GM21576 (cell line): ENCODE data around the gene UTS2R.

Experiments used
- ATAC-seq: cut with Tn5 transposase; IDR thresholded peaks from one replicate; pipeline ENCODE4 v1.9.1; 2021; ENCODE audit warnings: mild to moderate bottlenecking, moderate library complexity; ENCODE audit not compliant: unreplicated experiment

The UTS2R gene

GRCh38 chr17:82388223-82388921 is 16.8 kb downstream of the UTS2R start:
- ATAC-seq, result no peak

GRCh38 chr17:82388922-82389283 is 17.3 kb downstream of the UTS2R start:
- no peak for ATAC-seq

DNA sequence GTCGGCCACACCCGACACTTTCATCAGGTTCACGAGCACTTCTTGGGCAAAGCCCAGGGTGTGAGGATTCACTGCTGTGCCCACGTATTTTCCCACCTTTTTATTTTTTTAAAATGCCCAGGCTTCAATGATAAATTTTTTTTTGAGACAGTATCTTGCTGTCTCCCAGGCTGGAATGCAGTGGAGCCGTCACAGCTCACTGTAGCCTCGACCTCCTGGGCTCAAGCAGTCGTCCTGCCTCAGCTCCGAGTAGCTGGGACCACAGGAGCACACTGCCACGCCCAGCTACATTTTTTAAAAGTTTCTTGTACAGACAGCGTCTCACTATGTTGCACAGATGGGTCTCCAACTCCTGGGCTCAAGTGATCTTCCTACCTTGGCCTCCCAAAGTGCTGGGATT is 17.8 kb downstream of the UTS2R start:
- no peak for ATAC-seq

DNA sequence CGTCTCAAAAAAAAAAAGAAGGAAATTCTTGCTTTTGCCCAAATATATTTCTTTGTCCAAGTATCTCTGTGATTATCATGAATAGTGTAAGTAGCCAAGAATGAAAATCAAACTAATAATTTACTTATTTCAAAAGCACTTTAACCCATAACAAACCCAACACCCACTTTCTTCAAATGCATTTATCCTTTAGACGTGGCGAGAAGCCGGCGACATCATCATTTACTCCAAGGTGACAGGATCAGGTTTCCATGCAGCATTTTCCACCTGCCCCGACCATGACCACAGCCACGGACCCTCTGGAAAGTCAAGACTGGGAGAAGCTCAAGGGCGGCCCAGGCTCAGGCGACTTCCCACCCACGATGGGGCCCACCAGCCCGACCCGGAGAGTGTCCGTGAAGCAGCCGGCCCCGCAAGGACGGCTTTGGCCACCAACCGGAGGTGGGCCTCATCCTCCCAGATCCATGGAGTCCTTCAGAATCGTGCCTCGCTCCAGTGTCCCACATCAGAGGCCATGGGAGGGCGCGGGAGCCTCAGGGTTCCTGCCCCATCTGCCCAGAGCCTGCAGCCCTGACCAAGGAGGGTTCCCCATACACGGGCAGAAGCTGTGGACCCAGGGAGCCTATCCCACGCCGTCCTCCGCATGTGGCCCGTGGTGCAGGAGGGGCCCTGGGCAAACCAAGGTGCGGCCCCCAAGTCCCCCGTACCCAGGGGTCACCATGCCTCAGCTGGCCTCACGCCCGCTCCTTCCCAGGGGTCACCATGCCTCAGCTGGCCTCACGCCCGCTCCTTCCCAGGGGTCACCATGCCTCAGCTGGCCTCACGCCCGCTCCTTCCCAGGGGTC is 18.7 kb downstream of the UTS2R start:
- ATAC-seq, result no peak

DNA sequence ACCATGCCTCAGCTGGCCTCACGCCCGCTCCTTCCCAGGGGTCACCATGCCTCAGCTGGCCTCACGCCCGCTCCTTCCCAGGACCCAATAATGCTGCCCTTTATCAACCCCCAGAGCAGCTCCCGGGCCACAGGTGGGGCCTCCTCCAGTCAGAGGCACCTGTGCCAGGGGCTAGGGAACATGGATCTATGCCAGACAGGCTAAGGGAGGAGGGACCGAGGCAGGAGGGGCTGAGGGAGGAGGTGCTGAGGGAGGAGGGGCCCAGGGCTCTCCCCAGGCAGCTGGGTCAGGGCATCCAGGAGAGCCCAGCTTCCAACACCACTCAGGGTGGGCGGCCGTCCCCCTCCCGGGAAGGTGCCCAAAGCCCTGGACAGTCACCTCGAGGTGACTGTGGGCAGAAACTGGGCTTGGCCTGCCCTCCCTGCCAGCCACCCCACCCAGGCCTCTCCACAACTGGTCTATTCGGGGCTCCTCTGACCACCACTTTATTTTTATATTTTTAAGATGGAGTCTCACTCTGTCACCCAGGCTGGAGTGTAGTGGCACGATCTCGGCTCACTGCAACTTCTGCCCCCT is 19.4 kb downstream of the UTS2R start:
- ATAC-seq, result no peak

DNA sequence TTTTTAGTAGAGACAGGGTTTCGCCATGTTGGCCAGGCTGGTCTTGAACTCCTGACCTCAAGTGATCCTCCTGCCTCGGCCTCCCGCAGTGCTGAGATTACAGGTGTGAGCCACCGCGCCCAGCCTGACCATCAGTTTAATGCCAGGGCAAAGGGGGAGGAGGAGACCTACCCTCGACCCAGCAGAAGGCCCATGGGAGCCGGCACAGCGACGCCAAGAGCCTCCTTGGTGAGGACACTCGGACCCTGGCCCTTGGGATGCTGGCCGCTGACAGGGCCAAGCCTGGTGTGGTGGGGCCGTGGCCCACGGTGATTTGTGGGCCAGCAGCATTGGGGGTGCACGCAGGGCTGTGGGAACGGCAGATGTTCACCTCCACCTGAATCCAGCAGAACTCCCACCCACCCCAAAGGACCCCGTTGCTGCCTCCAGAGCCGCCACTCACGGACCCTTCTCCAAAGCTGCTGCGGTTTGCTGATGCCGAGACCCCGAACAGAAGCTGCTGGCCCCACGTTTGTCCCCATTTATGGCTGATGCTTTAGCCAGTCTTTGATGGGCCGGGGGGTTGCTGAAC is 20.0 kb downstream of the UTS2R start:
- ATAC-seq, result no peak

GRCh38 chr17:82392209-82392920 is 20.8 kb downstream of the UTS2R start:
- ATAC-seq, result no peak

DNA sequence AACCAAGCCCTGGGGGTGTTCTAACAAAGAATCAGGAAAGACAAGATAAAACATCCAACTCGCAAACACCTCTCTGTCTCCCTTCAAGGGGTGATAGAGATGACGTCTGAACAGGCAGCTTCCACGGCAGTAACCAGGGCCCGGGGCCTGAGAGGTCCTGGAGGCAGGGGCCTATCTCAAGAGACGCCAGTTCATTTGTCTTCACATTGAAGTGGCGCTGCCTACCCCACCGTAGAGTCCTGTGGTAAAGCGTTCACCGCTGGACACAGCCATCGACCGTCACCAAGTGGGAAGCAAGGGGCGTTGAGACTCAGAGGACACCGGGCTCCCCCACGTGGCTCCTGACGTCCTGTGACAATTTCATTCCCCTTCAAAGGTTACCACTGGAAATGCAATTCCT is 21.4 kb downstream of the UTS2R start:
- ATAC-seq, result no peak

DNA sequence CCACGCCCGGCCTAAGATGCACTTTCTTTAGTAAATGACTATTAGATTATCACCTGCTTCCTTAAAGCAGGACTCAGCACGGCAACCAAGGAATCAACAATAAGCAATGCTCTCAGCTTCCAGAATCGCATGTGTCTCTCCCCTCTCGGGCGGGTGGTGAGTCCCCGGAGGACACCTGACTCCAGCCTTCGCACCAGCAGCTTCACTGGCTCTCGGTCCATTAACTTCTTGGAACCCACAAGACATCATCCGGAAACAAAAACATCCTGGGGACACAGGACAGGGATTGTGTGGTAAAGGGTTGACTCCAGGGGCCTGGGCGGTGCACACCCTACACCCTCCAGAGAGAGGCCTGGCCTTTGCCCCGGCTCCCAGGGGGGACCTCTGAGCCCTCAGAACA is 22.7 kb downstream of the UTS2R start:
- no peak for ATAC-seq

DNA sequence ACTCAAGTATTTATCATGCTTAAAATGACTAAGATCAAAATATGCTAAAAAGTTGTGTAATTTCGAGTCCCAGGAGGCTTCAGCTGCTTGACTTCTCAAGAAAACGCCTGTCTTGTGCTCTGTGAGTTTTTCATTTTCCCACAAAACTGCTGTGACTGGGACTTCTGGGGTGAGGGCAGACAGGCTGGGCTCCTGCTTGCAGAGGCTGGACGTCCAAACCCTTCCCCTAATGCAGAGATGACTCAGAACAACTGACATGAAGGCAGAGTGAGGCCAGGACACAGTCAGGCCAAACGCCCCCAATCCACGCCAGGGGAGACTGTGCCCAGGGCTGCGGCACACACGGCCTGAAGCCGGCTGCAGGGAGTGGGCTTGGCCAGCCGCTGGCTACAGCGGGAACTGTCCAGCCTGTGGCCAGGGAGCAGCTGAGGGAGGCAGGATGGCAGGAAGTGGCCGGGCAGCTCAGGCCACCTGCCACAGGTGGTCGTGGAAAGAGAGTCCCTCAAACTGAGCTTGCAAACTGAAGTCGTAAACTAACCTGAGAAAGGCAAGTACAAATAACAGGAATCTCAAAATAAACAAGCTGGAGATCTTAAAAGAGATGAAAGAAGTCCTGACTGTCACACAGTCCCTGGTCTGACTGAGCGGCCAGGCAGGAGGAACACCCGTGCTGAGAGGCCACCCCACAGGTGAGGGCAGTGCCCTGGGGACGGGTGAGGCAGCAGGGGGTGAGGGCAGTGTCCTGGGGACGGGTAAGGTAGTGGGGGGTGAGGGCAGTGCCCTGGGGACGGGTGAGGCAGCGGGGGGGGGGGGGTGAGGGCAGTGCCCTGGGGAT is 25.3 kb downstream of the UTS2R start:
- ATAC-seq, result no peak

DNA sequence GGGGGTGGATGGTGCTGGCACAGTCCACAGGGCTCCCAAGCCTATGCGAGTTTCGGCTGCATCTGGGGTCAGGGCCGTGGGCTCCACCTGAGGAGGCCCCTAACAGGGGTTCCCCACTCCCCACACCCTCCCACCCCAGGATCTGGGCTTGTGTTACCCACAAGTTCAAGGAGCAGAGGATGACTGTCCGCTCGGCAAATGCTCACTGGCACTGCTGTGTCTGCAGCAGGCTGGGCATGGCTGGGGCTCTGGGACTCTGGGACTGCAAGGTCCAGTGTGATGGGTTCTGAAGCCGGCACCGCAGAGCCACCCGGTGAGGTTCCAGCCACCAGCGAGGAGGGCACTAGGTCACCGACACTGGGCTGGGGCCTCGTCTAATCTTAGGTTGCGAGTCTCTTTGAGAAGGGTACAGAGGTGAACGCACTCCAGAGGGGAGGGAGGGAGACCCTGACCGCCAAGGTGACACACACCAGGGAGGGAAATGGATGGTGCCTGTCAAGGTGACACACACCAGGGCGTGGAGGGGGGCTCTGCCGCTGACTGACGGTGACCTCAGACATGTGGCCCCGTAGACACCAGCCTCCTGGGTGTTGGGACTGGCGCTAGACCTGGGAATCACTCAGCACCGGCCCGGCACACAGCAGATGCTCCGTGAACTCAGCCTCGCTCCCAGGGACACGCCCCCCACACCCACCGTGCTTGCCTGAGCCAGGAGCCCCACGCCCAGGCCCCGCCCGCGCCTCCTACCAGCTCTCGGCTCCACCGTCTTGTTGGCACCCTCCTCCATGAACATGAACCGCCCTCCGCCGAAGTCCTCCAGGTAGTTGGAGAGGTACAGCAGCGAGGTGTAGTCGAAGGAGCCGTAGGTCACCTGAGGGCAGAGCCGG is 26.1 kb downstream of the UTS2R start:
- ATAC-seq, result no peak

GRCh38 chr17:82399041-82399441 is 27.5 kb downstream of the UTS2R start:
- ATAC-seq, result no peak

- ATAC-seq, result no peak
These were observed 28.1 kb downstream of the UTS2R start for GRCh38 chr17:82399601-82400101.

GRCh38 chr17:82400206-82400605 is 28.6 kb downstream of the UTS2R start:
- no peak for ATAC-seq

DNA sequence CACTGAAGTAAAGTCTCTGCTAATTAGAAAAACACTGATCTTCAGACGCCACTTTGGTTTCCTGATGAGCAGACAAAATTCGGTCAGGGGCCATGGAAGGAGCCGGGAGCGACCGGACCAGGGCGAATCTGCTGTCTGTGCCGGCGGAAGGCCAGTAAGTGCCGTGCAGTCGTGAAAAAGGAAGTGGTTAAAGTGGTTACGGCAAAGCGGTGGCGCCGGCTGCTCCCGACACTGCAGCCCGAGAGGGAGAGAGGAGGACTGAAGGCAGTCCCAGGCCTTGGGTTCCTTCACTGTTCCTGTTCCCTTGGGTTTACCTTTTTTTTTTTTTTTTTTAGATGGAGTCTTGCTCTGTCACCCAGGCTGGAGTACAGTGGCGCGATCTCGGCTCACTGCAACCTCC is 29.3 kb downstream of the UTS2R start:
- peak; percentile 55 for ATAC-seq

DNA sequence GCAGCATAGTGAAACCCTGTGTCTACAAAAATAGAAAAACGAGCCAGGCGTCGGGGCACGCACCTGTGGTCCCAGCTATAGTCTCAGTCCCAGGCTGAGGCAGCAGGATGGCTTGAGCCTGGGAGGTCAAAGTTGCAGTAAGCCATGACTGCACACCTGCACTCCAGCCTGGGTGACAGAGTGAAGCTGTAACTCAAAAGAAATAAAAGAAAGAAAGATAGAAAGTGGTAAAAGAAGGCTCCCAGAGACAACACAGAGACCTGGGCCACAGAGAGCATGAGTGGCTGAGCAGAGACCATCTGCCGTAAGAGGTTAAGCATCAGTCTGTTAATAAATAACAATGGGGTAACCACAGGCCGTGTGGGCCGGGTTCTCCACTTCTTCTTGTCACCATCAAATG is 31.3 kb downstream of the UTS2R start:
- ATAC-seq, result no peak

- no peak for ATAC-seq
These were observed 32.4 kb downstream of the UTS2R start for GRCh38 chr17:82403662-82404660.

- ATAC-seq, result no peak
These were observed 33.5 kb downstream of the UTS2R start for GRCh38 chr17:82405051-82405450.
